ENCODE data around the gene MRPL37. TPM values are rescaled to one million over a fixed set of nuclear protein-coding genes. Genes with fewer than 3 reads are reported as not detected.

The MRPL37 gene
- total RNA-seq, 1 donor from 2014 or later: 73.7 TPM

DNA sequence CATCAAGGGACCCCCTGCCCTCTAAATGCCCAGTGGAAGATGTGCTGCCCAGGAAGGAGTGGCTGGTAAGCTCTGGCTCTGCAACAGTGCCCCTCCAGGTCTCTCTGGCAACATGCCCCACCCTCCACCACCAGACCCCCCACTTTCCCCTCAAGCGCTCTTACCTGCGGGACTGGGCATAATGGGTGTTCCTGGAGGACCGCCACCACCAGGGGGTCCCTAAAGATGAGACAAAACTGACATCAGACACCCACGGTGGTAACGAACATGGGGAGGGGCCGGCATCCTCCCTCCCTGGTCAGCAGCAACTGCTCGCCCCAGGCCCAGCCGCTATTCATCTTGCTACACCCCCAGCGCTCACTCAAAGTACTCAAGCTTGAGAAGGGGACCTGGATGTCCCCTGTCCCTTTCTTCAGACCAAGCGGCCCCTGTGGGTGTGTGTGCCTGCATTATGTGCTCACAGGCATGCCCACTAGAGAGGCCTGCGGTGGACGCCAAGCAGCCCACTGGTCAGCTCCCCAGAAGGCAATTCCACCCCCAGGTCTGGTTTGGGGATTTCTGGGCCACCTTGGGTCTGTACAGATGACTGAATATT lies 40.9 kb downstream of the MRPL37 start:
- no peaks in the 10 kb centered on the region for H3K27me3 Mint-ChIP-seq (ENCODE audit: unreplicated experiment)
- H3K4me3 Mint-ChIP-seq (ENCODE audit: unreplicated experiment): no peak overlapping the region
- no peak for DNase-seq (ENCODE audit: extremely low spot score, unreplicated experiment)
- H3K36me3 Mint-ChIP-seq (ENCODE audit: unreplicated experiment): peaks cover 34% of the 10 kb centered on the region
- H3K9me3 Mint-ChIP-seq (ENCODE audit: unreplicated experiment): no peaks in the 10 kb centered on the region
- TF ChIP-seq, protein P1, sequence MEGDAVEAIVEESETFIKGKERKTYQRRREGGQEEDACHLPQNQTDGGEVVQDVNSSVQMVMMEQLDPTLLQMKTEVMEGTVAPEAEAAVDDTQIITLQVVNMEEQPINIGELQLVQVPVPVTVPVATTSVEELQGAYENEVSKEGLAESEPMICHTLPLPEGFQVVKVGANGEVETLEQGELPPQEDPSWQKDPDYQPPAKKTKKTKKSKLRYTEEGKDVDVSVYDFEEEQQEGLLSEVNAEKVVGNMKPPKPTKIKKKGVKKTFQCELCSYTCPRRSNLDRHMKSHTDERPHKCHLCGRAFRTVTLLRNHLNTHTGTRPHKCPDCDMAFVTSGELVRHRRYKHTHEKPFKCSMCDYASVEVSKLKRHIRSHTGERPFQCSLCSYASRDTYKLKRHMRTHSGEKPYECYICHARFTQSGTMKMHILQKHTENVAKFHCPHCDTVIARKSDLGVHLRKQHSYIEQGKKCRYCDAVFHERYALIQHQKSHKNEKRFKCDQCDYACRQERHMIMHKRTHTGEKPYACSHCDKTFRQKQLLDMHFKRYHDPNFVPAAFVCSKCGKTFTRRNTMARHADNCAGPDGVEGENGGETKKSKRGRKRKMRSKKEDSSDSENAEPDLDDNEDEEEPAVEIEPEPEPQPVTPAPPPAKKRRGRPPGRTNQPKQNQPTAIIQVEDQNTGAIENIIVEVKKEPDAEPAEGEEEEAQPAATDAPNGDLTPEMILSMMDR (IDR thresholded peaks at IDR 0.05): no peak
- no peak overlapping the region for H3K27ac Mint-ChIP-seq (ENCODE audit: unreplicated experiment)
- peaks cover 3% of the 10 kb centered on the region for H3K4me1 Mint-ChIP-seq (ENCODE audit: unreplicated experiment)

DNA sequence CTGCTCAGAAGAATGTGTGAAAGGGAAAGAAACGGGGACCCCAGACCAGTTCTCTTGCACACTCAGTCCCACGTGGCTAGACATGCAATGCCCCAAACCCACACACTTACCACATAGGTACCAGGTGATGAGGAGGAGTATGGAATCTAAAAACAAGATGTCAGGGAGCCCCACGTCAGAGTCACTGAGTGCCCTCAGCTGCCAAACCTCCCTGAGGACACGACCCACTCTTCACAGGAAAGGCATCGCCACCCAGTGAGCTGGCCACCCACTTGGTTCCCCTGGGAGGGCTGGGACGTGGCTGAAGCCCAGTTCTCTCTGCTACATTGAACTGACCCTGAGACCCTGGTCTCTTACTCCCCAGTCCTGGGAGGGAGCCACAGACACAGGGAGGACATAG lies 41.4 kb downstream of the MRPL37 start:
- H3K4me1 Mint-ChIP-seq (ENCODE audit: unreplicated experiment): peaks cover 3% of the 10 kb centered on the region
- H3K9me3 Mint-ChIP-seq (ENCODE audit: unreplicated experiment): no peaks in the 10 kb centered on the region
- peaks cover 33% of the 10 kb centered on the region for H3K36me3 Mint-ChIP-seq (ENCODE audit: unreplicated experiment)
- TF ChIP-seq, protein P1 (IDR thresholded peaks at IDR 0.05): no peak
- no peak overlapping the region for H3K4me3 Mint-ChIP-seq (ENCODE audit: unreplicated experiment)
- no peaks in the 10 kb centered on the region for H3K27me3 Mint-ChIP-seq (ENCODE audit: unreplicated experiment)
- H3K27ac Mint-ChIP-seq (ENCODE audit: unreplicated experiment): no peak overlapping the region
- no peak for DNase-seq (ENCODE audit: extremely low spot score, unreplicated experiment)

DNA sequence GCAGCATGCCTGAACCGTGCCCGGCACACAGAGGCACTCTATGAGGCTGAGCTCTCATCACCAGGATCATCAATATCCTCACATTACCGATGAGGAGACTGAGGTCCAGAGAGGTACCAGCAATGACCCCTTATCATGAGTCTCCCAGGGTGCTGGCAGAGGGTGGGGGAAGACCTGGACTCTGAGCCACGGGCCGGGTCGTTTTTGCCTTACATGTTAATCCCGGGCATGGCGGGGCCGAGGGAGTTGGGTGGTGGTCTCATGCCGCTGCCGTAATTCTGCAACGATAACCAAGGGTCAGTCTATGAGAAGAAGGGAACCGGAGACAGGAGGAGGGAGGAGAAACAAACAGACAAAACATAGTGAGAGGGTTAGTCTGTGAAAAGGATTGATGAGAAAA lies 43.1 kb downstream of the MRPL37 start:
- Mint-ChIP-seq H3K9me3 (ENCODE audit: unreplicated experiment) (no peaks in the 10 kb centered on the region), H3K27me3 (ENCODE audit: unreplicated experiment) (no peaks in the 10 kb centered on the region), H3K27ac (ENCODE audit: unreplicated experiment) (no peak overlapping the region), H3K4me3 (ENCODE audit: unreplicated experiment) (no peak overlapping the region), H3K36me3 (ENCODE audit: unreplicated experiment) (peaks cover 18% of the 10 kb centered on the region), H3K4me1 (ENCODE audit: unreplicated experiment) (peaks cover 3% of the 10 kb centered on the region)
- DNase-seq (ENCODE audit: extremely low spot score, unreplicated experiment): no peak
- TF ChIP-seq, protein P1 (IDR thresholded peaks at IDR 0.05): no peak

DNA sequence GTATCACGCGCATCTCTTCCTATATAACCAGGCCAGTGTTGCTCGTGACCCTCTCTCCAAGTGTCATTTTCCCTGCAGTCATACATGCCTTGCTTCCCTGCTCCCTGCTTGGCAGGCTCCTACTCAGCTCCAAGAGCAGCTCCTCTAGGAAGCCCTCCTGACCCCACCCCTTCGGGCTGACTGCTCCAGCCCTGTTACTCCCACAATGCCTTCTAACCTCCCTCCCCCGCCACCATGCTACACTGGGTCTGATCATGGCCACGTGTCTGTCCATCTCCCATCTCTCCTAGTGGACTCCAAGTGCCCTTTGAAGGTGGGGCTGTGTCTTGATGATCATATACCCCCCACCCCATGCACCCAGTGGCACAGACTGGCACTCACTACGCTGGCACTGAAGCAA lies 44.7 kb downstream of the MRPL37 start:
- no peak overlapping the region for H3K4me3 Mint-ChIP-seq (ENCODE audit: unreplicated experiment)
- DNase-seq (ENCODE audit: extremely low spot score, unreplicated experiment): no peak
- TF ChIP-seq, protein P1 (IDR thresholded peaks at IDR 0.05): no peak
- H3K36me3 Mint-ChIP-seq (ENCODE audit: unreplicated experiment): peaks cover 13% of the 10 kb centered on the region
- H3K4me1 Mint-ChIP-seq (ENCODE audit: unreplicated experiment): peaks cover 11% of the 10 kb centered on the region
- no peak overlapping the region for H3K27ac Mint-ChIP-seq (ENCODE audit: unreplicated experiment)
- no peaks in the 10 kb centered on the region for H3K27me3 Mint-ChIP-seq (ENCODE audit: unreplicated experiment)
- H3K9me3 Mint-ChIP-seq (ENCODE audit: unreplicated experiment): no peaks in the 10 kb centered on the region

DNA sequence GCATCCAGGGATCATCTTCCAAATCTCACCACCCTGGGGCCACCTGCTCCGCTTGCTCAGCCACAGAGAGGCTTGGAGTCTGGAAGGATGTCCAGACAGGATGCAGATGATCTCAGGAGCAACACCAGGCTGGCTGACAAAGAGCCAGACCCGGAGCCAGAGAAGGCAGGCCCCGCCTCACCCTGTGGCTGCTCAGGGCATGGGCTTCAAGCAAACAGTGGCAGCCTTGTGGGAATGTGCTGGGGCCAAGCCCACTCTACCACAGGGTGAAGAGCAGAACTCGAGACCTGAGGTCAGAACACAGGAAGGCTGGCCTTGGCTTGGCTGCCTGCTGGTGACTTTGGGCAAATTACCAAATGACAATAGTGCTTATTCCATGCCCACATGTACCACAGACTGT lies 45.5 kb downstream of the MRPL37 start:
- TF ChIP-seq, protein P1 (IDR thresholded peaks at IDR 0.05): no peak
- H3K4me1 Mint-ChIP-seq (ENCODE audit: unreplicated experiment): peaks cover 17% of the 10 kb centered on the region
- H3K4me3 Mint-ChIP-seq (ENCODE audit: unreplicated experiment): no peak overlapping the region
- no peaks in the 10 kb centered on the region for H3K9me3 Mint-ChIP-seq (ENCODE audit: unreplicated experiment)
- DNase-seq (ENCODE audit: extremely low spot score, unreplicated experiment): no peak
- no peaks in the 10 kb centered on the region for H3K27me3 Mint-ChIP-seq (ENCODE audit: unreplicated experiment)
- peaks cover 17% of the 10 kb centered on the region for H3K36me3 Mint-ChIP-seq (ENCODE audit: unreplicated experiment)
- no peak overlapping the region for H3K27ac Mint-ChIP-seq (ENCODE audit: unreplicated experiment)
